Psoas muscle (tissue), 8 donors: ENCODE measurements around the gene BIRC5. TPM values are rescaled to one million over a fixed set of nuclear protein-coding genes. Genes with fewer than 3 reads are reported as not detected.

Experiments
- ATAC-seq, 4 donors: fragments of 200-7000 bp; cut with Tn5 transposase; one replicate each; pipeline ENCODE4 v1.9.1; 2020; ENCODE audit warnings: moderate library complexity in 3 of 4, mild to moderate bottlenecking in 2 of 4
- DNase-seq, 2 donors: peaks; one replicate each; pipeline ENCODE4 v3.0.0-alpha.2; 2020
- H3K27ac ChIP-seq: fragments of 200-600 bp; one replicate; pipeline ENCODE4 v1.8.0; 2022
- H3K27me3 ChIP-seq, 3 donors: fragments of 200-600 bp in 1 of 3; one replicate each; pipeline versions ENCODE4 v1.6.1 to v1.8.0; 2013 to 2022; ENCODE audit warnings: low read length in 2 of 3, mild to moderate bottlenecking in 2 of 3, moderate library complexity in 1 of 3; ENCODE audit not compliant: insufficient read depth in 3 of 3
- H3K36me3 ChIP-seq, 2 donors: fragments of 200-600 bp in 1 of 2; one replicate each; pipeline versions ENCODE4 v1.6.1 to v1.8.0; 2013 to 2022; ENCODE audit warnings: low read depth in 1 of 2, mild to moderate bottlenecking in 1 of 2, moderate library complexity in 1 of 2; ENCODE audit not compliant: insufficient read depth in 1 of 2
- H3K4me1 ChIP-seq: fragments of 200-600 bp; one replicate; pipeline ENCODE4 v1.8.0; 2022
- H3K4me3 ChIP-seq: fragments of 200-600 bp; one replicate; pipeline ENCODE4 v1.8.0; 2022; ENCODE audit warnings: mild to moderate bottlenecking
- H3K9me3 ChIP-seq: fragments of 200-600 bp; one replicate; pipeline ENCODE4 v1.8.0; 2022
- CTCF ChIP-seq: fragments of 200-600 bp; IDR thresholded peaks from one replicate; pipeline ENCODE4 v1.8.0; 2022; ENCODE audit warnings: antibody characterized with exemption
- WGBS, 3 donors: extraction: QIAGEN DNeasy Blood & Tissue Kit; methylation state at CpG; one replicate each; pipeline versions ENCODE4 v1.1.6 to v1.1.7; 2013; 5-methylcytosine and 5-hydroxymethylcytosine counted together
- intact Hi-C, 2 donors: fragments of 100-400 bp; cut with DNase I; formaldehyde crosslinking; loops; one replicate each; pipeline versions ENCODE4 v1.11.0 to v1.14.2; 2022
- polyA plus RNA-seq, 3 donors: library from polyadenylated mRNA; stranded (reverse); fragments of 200-250 nt; gene quantifications; one replicate each; pipeline ENCODE4 v1.2.3, GENCODE V29; 2013
- total RNA-seq, 4 donors: library from RNA; stranded (reverse); fragmentation: NEBNext Ultra II Directional in 2 of 4; extraction: Animal tissue kit (Norgen Biotek cat#: 25700) in 2 of 4; gene quantifications; one replicate each; pipeline versions ENCODE4 v1.2.1 to v1.2.4, GENCODE V29; 2021 to 2023
- donor health status: healthy with polysubstance abuse.
- donor health status: DM: no; HTN: no; CAD: no; lungs with moderate emphysema.
- donor health status: Bipolar disorder and iron deficiency.
- donor health status: healthy.
- donor health status: DM: yes; HTN: yes; CAD: no.
- donor health status: DM: no; HTN: no; CAD: no.
- donor health status: DM: no; HTN: no; CAD: no.
- donor health status: DM: yes; HTN: yes; CAD: no.

BIRC5 gene
- total and polyA plus RNA-seq, 7 donors: 0.06 to 0.96 (median 0.23) TPM; not detected in 2

GRCh38 chr17:78240839-78241238 lies 26.8 kb downstream of the BIRC5 start:
- WGBS, 3 donors: 84 to 90% (median 89%) methylated on average over 9 of the region's 9 CpGs
- Histone ChIP-seq H3K4me3 (no peak overlapping the region), H3K36me3 (no peaks in the 10 kb centered on the region), H3K27ac (no peak overlapping the region), H3K9me3 (no peaks in the 10 kb centered on the region), H3K4me1 (no peaks in the 10 kb centered on the region), H3K27me3 (no peaks in the 10 kb centered on the region)
- ATAC-seq: no peak
- no peak for TF ChIP-seq CTCF
- no peak for DNase-seq
- intact Hi-C loops: no loop called here

- no peak for TF ChIP-seq CTCF
- peak in 2 of 4 donors; percentile 38 to 57 for ATAC-seq
- no peaks in the 10 kb centered on the region for H3K4me1 ChIP-seq
- H3K36me3 ChIP-seq: no peaks in the 10 kb centered on the region
- H3K27ac ChIP-seq: no peak overlapping the region
- intact Hi-C loops: no loop called here
- 76 to 77% (median 77%) methylated on average over 11 to 13 of the region's 13 CpGs for WGBS, 3 donors
- H3K9me3 ChIP-seq: no peaks in the 10 kb centered on the region
- H3K4me3 ChIP-seq: no peak overlapping the region
- no peaks in the 10 kb centered on the region for H3K27me3 ChIP-seq
- DNase-seq: no peak
Measured at GRCh38 chr17:78241277-78242023, 27.4 kb downstream of the BIRC5 start.

GRCh38 chr17:78242024-78242742 lies 28.1 kb downstream of the BIRC5 start:
- peak in 1 of 4 donors; percentile 11 for ATAC-seq
- TF ChIP-seq CTCF: no peak
- H3K9me3 ChIP-seq: no peaks in the 10 kb centered on the region
- no peak overlapping the region for H3K27ac ChIP-seq
- H3K27me3 ChIP-seq: no peaks in the 10 kb centered on the region
- WGBS, 3 donors: 78 to 80% (median 80%) methylated on average over 21 of the region's 21 CpGs
- no peak overlapping the region for H3K4me3 ChIP-seq
- DNase-seq: no peak
- H3K4me1 ChIP-seq: no peaks in the 10 kb centered on the region
- intact Hi-C loops: no loop called here
- no peaks in the 10 kb centered on the region for H3K36me3 ChIP-seq

- 79 to 88% (median 82%) methylated on average over 8 of the region's 8 CpGs for WGBS, 3 donors
- DNase-seq (no peak), ATAC-seq (no peak)
- H3K9me3 ChIP-seq: no peaks in the 10 kb centered on the region
- H3K27me3 ChIP-seq: no peaks in the 10 kb centered on the region
- peaks cover 5% of the 10 kb centered on the region for H3K4me1 ChIP-seq
- no peak overlapping the region for H3K4me3 ChIP-seq
- no peak overlapping the region for H3K27ac ChIP-seq
- intact Hi-C loops: no loop called here
- no peaks in the 10 kb centered on the region for H3K36me3 ChIP-seq
- no peak for TF ChIP-seq CTCF
Measured at GRCh38 chr17:78247304-78247703, 33.3 kb downstream of the BIRC5 start.
